ENCODE data around the gene ZNF236.

DNA sequence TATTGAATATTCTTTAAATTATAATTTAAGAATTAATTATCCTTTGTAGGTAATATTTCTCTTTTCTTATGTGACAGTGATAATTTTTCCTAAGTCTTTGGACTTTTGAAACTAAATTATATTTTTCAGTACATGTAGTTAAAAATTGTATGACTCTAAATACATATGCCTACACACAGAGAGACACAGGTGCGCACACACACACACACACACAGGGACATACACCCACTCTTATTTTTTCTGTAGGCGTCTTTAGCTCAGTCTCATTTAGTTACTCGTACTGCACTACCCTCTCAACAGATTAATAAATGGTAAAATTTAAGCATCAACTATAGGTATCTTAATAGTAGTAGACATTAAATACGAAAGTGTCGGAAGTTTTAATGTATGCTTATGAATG, 56.1 kb downstream of the ZNF236 start:
- TF ChIP-seq, protein P1, sequence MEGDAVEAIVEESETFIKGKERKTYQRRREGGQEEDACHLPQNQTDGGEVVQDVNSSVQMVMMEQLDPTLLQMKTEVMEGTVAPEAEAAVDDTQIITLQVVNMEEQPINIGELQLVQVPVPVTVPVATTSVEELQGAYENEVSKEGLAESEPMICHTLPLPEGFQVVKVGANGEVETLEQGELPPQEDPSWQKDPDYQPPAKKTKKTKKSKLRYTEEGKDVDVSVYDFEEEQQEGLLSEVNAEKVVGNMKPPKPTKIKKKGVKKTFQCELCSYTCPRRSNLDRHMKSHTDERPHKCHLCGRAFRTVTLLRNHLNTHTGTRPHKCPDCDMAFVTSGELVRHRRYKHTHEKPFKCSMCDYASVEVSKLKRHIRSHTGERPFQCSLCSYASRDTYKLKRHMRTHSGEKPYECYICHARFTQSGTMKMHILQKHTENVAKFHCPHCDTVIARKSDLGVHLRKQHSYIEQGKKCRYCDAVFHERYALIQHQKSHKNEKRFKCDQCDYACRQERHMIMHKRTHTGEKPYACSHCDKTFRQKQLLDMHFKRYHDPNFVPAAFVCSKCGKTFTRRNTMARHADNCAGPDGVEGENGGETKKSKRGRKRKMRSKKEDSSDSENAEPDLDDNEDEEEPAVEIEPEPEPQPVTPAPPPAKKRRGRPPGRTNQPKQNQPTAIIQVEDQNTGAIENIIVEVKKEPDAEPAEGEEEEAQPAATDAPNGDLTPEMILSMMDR (IDR thresholded peaks at IDR 0.05) = no peak
- TF ChIP-seq POLR2A (IDR thresholded peaks at IDR 0.05) (no peak), EP300 (IDR thresholded peaks at IDR 0.05) (no peak), POLR2AphosphoS5 (IDR thresholded peaks at IDR 0.05) (no peak)

Measured in stomach (tissue), 4 donors.